Activated CD4-positive, alpha-beta T cell treated with anti-CD3 and anti-CD28 coated beads for 24 hours (primary cell): ENCODE data around the gene BLOC1S1.

ENCODE experiments used
- DNase-seq, 2 donors: peaks; one replicate each; pipeline ENCODE4 v3.0.0-alpha.2; 2020; ENCODE audit warnings: low read depth in 2 of 2

The BLOC1S1 gene

DNA sequence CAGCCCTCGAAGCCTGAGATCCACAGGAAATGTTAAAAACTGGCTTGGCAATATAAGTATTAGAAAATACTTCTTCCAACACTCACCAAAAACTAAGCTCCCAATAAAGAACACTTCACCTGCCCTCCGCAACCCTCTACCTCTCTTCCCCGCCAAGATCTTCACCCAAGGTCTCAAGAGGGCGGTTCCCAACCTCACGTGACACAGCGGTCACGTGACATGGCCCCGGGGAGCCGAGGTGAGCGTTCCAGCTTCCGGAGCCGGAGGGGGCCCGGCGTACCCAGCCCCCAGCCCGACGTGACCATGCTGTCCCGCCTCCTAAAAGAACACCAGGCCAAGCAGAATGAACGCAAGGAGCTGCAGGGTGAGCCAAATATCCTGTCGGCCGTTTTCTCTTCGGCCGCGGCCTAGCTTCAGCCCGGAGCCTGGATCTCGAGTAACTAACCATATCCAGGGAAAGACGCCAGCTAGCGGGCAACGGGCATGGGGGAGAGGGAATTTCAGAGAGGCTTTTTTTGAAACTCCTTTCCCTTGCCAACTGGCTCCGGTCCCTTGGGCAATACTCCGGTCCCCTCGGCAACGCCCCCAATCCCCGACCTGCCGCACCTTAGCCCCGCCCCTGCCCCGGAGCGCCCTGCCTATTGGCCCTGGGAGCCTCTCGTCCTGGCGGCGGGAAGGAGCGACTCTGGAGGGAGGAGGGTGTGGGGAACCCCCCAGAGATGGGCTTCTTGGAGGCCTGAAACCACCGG, at the start of gene BLOC1S1:
TSS of gene BLOC1S1 (plus strand) at position 214 of the 749 bp plus-strand sequence. CDS start at position 220, 6 bp downstream.
- peak; percentile 93 to 96 for DNase-seq

DNA sequence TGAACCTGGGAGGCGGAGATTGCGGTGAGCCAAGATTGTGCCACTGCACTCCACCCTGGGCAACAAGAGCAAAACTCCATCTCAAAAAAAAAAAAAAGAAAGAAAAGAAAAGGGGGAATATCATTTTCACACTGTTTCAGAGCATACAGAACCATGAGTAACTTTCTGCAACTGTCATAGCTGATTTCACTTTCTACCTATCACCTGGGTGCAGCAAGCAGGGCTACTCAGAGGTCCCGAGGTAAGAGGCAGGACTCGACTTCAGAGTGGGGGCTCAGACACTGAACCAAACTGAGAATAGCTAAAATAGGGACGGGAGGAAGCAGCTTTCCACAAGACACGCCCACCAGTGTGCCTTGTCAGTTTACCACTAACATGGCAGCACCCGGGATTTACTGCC, 49.3 kb upstream of the BLOC1S1 start:
- DNase-seq, result no peak

DNA sequence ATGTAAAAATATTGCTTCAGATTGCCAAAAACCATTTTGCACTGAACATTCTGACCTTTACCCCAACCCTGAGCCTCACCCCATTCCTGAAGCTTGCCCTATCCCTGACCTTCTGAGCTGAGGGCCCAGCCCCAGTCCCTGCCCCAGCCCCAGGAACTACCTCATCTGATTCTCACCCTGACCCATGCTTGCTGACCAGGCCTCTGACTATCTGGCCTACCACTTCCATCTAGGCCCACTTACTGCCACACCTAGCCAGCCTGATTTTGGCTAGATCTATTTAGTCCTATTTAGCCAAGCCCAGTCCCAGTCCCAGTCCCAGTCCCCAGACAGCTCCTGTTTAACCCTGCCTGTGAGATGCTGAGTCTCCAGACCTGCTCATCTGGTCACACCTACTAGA, 45.6 kb upstream of the BLOC1S1 start:
- no peak for DNase-seq

DNA sequence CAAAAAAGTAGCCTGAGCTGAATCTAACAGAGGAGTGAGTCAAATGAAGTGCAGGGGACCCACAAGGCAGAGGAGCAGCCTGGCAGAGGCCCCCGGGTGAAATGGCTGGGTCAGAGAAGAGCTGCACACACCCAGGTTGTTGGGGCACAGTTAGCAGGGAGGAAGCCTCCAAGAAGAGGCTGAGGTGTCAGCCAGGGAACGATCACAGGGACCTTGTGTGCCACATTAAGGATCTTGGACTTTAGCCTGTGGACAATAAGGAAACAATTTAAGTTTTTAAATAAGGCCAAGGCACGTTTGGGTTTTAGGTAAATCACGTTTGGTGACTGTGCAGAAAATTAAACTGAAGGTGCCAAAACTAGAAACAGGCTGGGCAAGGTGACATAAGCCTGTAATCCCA, 44.1 kb upstream of the BLOC1S1 start:
- DNase-seq, result no peak

DNA sequence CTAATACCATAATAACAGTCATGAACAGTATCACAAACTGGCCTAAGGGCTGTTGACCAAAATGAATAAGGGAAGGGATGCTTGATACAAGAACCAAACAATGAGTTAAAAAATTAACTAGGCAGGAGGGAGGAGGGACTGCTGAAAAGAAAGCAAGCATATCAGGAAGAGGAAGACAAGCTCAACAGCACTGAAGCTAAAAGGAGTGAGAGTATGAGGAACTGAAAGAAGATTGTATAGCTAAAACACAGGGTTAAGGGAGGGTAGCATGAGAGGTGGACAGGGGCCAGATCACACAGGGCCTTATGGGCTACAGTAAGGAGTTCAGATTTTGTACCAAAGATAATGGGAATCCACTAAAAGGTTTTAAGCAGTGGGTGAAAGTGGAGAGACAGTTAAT, 42.2 kb upstream of the BLOC1S1 start:
- no peak for DNase-seq

DNA sequence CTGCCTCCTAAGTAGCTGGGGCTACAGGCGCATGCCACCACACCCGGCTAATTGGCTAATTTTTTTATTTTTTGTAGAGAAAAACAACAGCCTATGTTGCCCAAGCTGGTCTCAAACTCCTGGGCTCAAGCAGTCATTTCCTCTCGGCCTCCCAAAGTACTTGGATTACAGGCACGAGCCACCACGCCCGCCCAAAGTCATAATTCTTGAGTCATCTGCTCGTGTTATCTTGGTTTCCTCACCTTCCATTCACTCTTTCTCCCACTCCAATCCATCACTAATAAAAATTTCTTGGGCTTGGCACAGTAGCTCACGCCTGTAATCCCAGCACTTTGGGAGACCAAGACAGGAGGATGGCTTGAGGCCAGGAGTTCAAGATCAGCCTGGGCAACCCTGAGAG, 40.2 kb upstream of the BLOC1S1 start:
- DNase-seq, result no peak

DNA sequence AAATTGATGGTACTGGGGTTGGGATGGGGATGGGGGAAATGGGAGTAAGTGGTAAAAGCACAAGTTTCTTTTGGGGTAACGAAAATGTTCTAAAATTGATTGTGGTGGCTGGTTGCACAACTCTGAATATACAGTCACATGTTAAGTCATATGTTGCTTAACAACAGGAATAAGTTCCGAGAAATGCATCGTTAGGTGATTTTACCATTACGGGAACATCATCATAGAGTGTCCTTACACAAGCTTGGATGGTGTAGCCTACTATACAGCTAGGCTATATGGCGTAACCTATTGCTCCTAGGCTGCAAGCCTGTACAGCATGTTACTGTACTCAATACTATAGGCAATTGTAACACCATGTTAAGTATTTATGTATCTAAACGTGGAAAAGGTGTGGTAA, 39.1 kb upstream of the BLOC1S1 start:
- DNase-seq, result no peak

DNA sequence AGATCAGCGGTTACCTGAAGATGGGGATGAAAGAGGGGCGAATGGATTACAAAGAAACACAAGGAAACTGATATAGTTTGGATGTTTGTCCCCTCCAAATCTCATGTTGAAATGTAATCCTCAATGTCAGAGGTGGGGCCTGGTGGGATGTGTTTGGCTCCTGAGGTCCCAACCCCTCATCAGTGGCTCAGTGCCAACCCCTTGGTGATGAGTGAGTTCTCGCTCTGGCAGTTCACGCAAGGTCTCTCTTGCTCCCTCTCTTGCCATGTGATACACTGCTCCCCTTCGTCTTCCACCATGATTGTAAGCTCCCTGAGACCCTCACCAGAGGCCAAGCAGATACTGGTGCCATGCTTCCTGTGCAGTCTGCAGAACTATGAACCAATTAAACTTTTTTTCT, 36.2 kb upstream of the BLOC1S1 start:
- no peak for DNase-seq

DNA sequence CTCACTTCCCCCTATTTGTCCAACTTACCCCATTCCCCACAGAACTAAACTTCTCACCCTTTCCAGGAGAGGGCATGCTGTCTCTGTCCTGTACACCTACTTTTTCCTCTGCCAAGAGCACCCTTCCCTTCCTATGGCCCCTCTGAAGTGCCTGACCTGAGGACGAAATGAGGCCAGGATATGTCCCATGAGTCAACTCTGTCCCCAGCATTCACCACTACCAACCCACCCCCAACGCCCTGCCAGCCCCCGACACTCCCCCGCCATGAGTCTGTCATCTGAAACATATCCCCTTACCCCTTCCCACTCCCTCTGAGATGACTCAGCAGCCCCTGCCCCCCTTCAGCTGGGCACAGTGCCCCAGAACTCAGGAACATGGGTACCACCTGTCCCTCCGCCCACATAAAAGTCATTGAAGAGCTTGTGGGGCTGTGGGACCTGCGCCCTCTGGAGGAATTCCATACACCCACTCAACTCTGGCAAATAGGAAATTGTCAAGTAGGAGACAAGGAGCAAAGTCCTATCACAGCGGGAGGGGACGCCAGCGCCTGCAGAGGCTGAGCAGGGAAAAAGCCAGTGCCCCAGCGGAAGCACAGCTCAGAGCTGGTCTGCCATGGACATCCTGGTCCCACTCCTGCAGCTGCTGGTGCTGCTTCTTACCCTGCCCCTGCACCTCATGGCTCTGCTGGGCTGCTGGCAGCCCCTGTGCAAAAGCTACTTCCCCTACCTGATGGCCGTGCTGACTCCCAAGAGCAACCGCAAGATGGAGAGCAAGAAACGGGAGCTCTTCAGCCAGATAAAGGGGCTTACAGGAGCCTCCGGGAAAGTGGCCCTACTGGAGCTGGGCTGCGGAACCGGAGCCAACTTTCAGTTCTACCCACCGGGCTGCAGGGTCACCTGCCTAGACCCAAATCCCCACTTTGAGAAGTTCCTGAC, 34.4 kb upstream of the BLOC1S1 start:
- DNase-seq, result no peak

DNA sequence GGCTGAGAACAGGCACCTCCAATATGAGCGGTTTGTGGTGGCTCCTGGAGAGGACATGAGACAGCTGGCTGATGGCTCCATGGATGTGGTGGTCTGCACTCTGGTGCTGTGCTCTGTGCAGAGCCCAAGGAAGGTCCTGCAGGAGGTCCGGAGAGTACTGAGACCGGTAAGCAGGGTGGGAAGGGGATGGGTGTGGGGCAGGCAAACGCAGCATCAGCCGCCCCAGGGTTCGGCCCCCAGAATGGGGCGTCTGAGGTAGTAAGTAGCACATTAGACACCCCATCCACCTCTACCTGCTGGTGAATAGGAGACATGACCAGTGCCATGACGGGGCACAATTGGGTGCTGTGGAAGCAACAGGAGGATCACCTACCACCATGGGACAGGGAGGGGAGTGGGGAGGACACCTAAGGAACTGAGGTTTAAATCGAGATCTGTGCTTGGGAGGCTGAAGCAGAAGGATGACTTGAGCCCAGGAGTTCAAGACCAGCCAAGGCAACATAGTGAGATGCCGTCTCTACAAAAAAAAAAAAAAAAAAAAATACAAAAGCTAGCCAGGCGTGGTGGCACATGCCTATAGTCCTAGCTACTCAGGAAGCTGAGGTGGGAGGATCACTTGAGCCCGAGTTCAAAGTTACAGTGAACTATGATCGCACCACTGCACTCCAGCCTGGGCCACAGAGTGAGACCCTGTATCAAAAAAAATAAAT, 33.6 kb upstream of the BLOC1S1 start:
- DNase-seq, result no peak

DNA sequence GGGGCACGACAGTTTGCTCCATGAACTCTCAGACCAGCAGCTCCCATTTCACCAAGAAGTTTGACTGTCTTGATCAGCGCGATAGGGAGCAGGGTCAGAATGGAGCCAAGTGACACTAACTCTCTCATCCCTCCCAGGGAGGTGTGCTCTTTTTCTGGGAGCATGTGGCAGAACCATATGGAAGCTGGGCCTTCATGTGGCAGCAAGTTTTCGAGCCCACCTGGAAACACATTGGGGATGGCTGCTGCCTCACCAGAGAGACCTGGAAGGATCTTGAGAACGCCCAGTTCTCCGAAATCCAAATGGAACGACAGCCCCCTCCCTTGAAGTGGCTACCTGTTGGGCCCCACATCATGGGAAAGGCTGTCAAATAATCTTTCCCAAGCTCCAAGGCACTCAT, 32.2 kb upstream of the BLOC1S1 start:
- no peak for DNase-seq

DNA sequence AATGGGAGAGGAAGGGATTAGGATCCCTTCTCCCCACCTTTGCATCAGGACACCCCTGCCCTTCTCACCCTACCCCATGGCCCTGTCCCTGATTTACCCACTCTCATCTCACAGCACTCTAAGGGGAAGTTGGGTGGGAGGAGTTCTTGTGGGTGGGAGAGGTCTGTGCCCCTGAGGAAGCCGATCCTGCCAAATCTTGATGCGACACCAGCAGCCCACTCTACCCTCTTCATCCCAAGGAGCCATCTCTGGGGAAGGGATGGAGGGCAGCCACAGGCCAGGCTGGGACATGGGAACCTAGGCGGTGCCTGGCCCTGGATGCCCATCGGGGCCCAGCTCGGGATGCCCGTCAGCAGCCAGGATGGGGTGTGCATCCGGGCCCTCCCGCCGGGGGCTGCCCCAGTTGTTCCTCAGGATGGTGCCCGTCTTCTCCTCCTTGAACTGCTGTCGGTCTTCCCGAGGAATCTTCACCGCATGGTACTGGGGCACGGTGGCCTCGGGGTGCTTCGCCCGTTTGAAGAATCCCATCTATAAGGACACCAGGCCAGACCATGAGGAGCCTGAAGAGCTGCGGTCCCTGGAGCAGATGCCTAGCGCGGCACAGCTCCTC, 31.0 kb upstream of the BLOC1S1 start:
- DNase-seq, result no peak

DNA sequence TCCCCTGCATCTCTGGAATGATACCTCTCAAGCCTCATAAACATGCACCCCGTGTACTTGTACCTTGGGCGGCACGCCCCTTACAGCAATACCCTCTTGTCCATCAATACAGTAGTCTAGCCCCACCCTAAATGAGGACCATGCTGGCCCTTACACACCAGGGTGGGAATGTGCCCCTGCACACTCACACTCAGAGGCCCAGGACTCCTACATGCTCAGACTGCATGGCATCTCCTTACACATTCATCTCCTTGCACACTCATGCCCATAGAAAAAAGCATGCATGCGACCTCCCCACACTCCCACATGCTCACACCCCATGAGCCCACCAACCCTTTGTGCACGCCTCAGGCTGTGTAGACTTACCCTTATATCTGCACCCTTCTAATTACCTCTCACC, 30.2 kb upstream of the BLOC1S1 start:
- no peak for DNase-seq

DNA sequence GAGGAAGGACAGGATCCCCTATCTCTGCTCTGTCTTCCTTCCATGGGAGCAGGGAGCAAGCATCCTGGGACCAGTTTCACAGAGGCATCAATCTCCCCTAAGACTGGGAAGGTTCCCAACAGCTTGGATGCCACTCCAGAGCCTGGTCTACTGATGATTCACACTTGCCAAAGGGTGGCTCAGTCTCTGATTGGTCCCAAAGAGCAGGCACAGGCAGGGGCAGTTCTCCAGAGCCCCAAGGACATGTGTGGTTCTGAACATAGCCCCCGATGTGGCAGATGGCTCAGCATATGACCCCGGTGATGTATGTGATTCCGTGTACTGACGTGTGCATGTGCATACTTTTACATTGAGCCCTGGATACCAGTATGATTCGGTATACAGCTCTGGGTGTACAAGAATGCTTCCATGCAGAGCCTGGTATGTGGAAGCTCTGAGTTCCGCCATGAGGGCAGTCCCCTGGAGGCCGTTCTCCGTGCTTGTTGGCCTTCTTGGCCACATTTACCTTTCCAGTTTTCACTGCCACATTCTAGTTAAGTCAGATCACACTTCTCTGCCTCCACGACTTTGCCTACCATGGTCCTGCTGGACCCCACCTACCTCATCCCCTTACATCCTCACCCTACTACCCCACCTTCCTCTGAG, 29.4 kb upstream of the BLOC1S1 start:
- DNase-seq, result no peak

DNA sequence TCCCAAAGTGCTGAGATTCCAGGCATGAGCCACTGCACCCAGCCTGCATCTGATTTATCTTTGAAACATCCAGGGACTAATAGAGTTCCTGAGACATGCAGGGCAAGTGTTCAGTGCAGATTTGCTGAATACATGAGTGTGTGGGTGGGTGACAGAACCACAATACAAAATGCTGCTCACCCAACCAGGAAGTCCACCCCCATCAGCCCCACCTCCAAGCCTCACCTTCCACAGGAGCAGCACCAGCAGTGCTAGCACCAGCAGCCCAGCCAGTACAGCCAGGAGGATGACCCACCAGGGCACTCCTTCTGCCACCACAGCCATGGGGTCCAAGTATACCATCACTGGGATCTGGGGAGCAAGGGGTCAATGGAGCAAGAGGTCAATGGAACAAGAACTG, 28.1 kb upstream of the BLOC1S1 start:
- DNase-seq, result peak in 1 of 2 donors; percentile 19

DNA sequence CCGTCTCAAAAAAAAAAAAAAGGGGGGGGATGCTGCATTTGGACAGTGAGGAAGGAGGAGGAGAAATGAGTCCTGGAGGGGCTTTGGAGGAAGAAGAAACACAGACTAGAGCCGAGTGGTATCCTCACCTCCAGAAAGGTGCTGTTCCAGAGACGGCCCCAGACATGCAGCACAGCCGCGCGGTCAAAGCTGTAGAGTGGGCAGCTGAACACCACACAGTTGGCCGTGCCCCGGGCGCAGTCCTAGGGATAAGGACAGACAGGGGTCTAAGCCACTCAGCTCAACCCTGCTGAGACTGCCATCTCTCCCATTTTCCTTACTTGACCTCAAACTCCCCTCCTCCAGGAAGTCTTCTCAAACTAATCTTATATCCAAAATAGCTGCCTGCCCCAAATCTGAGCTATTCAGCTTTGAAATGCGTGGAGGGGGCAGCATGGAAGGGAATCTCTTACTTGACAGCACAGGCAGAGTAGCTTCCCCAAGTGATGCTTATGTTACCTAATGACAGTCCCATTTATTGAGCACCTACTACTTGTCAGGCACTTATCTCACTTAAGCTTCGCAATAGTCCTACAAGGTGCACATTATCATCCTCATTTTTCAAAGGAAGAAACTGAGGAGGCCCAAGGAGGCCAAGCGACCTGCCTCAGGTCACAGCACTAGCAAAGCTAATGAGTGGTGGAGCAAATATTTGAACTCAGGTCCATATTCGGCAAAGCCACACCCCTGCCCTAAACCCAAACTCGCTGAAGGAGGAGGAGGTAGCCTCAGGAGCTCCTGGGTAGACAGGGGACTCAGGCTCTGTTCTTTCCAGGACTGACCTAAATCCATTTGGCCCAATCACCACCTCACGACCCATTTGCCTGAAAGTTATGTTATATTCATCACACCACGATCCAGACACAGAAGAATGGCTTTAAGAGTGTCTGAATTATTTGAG, 26.9 kb upstream of the BLOC1S1 start:
- no peak for DNase-seq

DNA sequence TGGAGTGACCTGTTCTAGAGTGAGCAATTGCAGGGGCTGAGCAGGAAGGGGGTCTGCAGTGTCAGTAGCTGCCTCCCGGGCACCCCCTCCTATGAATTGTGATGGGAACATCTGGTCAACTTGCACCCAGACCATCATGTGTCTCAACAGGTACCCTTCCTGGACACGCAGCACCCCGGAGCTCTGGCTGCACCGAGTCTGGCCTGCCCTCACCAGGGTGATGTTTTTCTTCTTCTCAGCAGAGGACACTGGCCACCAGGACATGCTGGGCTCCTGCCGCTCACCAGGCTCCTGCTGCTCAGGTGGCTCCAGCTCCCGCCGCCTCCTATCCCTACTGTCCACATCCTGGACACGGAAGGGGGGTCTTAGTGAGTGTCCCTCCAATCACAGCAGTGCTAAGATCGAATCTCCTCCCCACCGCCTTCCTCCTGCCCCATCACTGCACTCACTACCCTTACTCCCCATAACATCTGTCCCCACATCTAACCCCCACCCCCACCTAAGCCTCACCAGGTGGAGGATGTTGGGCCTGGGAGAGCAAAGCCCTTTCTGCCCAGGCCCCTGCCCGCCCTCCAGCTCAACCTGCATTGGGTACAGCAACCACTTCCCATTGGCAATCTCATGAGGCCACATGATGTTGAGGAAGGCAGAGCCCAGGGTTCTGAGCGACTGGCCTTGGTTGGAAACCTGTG, 23.1 kb upstream of the BLOC1S1 start:
- DNase-seq, result no peak

DNA sequence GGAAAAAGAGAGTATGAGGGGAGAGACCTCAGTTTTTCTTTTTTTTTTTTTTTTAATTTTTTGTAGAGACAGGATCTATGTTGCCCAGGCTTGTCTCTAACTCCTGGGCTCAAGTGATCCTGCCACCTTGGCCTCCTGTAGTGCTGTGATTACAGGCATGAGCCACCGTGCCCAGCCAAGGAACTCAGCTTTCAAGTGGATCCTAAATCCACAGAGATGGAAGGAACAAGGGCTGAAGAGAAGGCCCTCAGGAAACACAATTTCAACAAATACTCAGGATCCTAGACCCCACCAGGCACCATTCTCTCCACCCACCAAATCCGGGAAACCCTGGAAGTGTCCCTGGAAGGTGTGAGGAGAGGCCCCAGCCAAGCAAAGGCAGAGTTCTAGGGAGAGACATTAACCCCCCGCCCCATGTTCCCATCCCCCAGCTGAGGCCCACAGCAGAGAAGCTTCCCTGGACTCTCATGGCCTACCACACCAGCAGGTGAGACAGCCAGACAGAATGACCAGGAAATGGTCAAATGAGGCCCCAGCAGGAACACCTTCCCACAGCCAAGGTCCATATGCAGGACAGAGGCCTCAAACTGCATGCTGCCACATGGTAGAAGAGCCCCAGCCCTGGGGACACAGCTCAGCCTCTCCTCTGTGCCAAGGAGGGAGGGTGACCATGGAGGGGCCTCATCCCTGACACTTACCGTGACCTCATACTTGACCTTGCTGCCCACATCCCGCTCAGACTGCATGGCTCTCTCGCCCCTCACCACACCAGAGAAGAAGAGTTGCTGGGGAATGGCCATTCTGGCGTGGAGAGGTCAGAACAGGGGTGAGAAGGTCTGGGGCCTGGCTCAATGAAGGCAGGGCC, 22.3 kb upstream of the BLOC1S1 start:
- no peak for DNase-seq

DNA sequence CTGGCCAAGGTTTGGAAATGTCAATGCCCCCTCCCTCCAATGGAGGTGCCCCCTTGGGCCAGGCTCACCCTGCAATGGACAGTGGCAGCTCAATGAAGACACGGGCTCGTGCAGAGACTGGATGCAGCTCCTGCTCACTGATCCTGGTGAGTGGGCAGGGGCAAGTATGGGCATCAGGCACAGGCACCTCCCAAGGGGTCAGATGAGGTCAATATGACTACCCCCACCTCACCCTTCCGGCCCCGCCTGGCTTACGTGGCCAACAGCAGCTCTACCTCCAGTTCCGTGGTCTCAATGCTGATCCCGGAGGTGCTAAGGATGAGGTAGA, 21.7 kb upstream of the BLOC1S1 start:
- no peak for DNase-seq
